ENCODE results near the gene PSMD8. TPM values are rescaled to one million over a fixed set of nuclear protein-coding genes. Genes with fewer than 3 reads are reported as not detected.

Gene PSMD8
- total RNA-seq, 1 donor from 2014 or later: 159 TPM

- no peak for DNase-seq (ENCODE audit: extremely low spot score, unreplicated experiment)
- Mint-ChIP-seq H3K4me1 (ENCODE audit: unreplicated experiment) (peaks cover 7% of the 10 kb centered on the region), H3K27me3 (peaks cover 11% of the 10 kb centered on the region), H3K36me3 (no peaks in the 10 kb centered on the region), H3K4me3 (no peak overlapping the region), H3K9me3 (no peaks in the 10 kb centered on the region), H3K27ac (no peak overlapping the region)
- no peak for TF ChIP-seq CTCF (conservative IDR thresholded peaks at IDR 0.05)
Observed at GRCh38 chr19:38412491-38412890, 38.1 kb downstream of the PSMD8 start.

DNA sequence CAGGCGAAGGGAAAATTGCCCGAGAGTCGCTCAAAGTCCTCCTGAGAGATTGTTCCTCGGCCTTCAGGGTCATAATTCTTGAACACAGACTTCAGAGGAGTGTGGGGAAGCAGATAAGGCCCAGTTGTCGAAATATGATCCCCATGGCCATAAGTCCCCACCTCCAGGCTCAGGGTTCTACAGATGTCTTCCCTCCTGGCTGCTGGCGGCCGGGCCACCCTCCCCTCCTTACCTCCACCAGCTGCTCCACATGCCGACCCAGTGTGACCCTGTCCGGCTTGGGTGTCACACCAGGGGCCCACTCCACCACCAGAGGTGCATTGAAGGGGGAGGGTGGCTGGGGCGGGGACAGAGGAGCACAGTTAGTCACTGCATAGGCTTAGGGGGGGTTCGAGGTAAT is 38.6 kb downstream of the PSMD8 start:
- no peak overlapping the region for H3K4me3 Mint-ChIP-seq
- H3K4me1 Mint-ChIP-seq (ENCODE audit: unreplicated experiment): peaks cover 11% of the 10 kb centered on the region
- DNase-seq (ENCODE audit: extremely low spot score, unreplicated experiment): no peak
- no peaks in the 10 kb centered on the region for H3K36me3 Mint-ChIP-seq
- no peaks in the 10 kb centered on the region for H3K9me3 Mint-ChIP-seq
- H3K27me3 Mint-ChIP-seq: peaks cover 15% of the 10 kb centered on the region
- no peak for TF ChIP-seq CTCF (conservative IDR thresholded peaks at IDR 0.05)
- H3K27ac Mint-ChIP-seq: no peak overlapping the region

- H3K27ac Mint-ChIP-seq: no peak overlapping the region
- H3K4me3 Mint-ChIP-seq: no peak overlapping the region
- no peak for TF ChIP-seq CTCF (conservative IDR thresholded peaks at IDR 0.05)
- H3K27me3 Mint-ChIP-seq: peaks cover 18% of the 10 kb centered on the region
- H3K4me1 Mint-ChIP-seq (ENCODE audit: unreplicated experiment): peaks cover 12% of the 10 kb centered on the region
- no peaks in the 10 kb centered on the region for H3K9me3 Mint-ChIP-seq
- DNase-seq (ENCODE audit: extremely low spot score, unreplicated experiment): no peak
- no peaks in the 10 kb centered on the region for H3K36me3 Mint-ChIP-seq
Observed at GRCh38 chr19:38413416-38413815, 39.0 kb downstream of the PSMD8 start.

- H3K9me3 Mint-ChIP-seq: no peaks in the 10 kb centered on the region
- DNase-seq (ENCODE audit: extremely low spot score, unreplicated experiment): no peak
- no peaks in the 10 kb centered on the region for H3K36me3 Mint-ChIP-seq
- H3K27me3 Mint-ChIP-seq: peaks cover 33% of the 10 kb centered on the region
- H3K27ac Mint-ChIP-seq: peak overlapping the region; percentile 81
- no peak for TF ChIP-seq CTCF (conservative IDR thresholded peaks at IDR 0.05)
- peaks cover 12% of the 10 kb centered on the region for H3K4me1 Mint-ChIP-seq (ENCODE audit: unreplicated experiment)
- H3K4me3 Mint-ChIP-seq: peak overlapping the region; percentile 86
Observed at GRCh38 chr19:38417146-38417543, 42.8 kb downstream of the PSMD8 start.

DNA sequence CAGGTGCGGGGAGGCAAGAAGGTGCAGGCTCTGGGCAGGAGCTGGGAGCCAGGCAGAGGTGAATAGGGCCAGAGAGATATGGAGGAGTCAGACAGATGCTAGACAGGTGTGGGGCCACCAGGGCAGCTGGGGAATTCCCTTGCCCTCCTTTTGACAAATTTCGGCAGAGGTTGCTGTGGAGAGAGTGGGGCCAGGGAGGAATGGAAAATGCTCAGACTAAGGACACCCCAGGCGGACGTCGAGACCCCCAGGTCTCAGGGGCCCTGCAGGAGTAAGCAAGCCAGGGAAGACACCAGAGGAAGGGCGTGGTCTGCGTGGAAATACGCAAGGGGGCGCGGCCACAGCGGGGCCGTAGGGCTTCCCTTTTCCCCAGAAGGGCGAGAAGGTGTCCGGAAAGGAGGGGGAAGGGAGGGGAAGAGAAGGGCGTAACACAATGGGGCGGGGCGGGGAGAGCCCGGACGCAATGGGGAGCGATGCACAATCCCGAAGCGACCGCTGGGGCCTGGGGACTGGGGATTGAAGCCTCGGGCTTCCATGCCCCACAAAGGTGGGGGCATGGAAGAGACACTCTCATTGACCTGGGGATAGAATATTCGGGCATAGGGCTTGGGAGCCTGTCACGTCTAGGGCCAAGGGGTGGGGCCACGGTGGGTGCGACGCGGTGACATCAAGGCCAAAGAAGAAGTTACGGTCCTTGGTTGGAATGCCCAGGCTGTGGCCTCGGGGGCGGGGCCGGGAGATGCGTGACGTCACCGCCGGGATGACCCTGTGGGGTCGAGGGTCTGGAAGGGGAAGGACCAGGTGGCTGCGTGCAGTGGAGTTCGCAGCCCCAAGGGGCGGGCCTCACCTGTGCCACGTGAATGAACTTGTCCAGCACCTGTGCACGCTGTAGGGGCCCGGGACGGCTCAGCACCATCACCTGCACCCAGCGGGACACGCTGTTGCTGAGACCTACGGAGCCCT is 43.5 kb downstream of the PSMD8 start:
- no peaks in the 10 kb centered on the region for H3K36me3 Mint-ChIP-seq
- peaks cover 33% of the 10 kb centered on the region for H3K27me3 Mint-ChIP-seq
- peaks cover 12% of the 10 kb centered on the region for H3K4me1 Mint-ChIP-seq (ENCODE audit: unreplicated experiment)
- peak overlapping the region; percentile 86 for H3K4me3 Mint-ChIP-seq
- peak overlapping the region; percentile 81 for H3K27ac Mint-ChIP-seq
- no peaks in the 10 kb centered on the region for H3K9me3 Mint-ChIP-seq
- DNase-seq (ENCODE audit: extremely low spot score, unreplicated experiment): no peak
- TF ChIP-seq CTCF (conservative IDR thresholded peaks at IDR 0.05): peak; percentile 50

All from type B pancreatic cell (in vitro differentiated cells).